Measurements from ENCODE around the gene SLC12A8.

Gene SLC12A8

DNA sequence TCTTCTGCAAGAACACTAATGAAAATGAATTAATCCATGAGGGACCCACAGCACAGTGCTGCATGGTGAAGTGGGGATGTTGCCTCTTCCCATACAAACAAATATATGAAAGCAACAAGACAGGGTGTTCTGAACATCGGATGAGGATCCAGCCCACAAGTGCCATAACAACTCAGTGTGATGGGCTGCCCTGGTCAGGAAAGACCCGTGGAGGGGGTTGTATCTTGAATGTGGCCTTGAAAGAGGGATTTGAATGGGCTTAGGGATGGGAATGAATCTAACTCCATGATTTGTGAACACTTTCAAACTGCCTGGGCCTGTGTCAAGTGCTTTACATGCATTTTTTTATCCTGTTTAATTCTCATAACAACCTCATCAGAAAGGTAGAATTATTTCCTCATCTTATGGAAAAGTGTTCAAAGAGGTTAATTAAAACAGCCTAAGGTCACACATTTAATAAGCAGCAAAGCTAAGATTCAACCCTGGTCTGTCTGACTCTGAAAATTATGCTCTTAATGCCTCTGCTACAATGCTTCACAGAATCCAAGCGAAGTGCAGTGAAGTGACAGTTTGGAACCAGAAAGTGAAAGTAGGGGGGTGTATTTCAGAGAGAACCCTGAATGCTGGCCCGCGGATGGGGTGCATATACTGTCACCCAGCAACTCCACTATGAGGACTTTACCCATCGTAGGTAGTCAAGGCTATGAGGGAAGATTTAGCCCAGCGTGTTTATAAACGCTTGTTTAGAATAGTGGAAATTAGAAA, 91.1 kb downstream of the SLC12A8 start:
- ChIA-PET CTCF (interaction anchor here (1.1 to 5.0 kb wide), 8 partner anchors 8 to 58 kb away, joined by 3 to 39 read pairs (median 6); no protein-coding TSS in a partner anchor), POLR2A (interaction anchor here (0.8 kb wide), 1 partner anchor 20 kb away, joined by 3 read pairs; no protein-coding TSS in a partner anchor)
- no peak for TF ChIP-seq CTCF (IDR thresholded peaks at IDR 0.05; ENCODE audit: control extremely low read depth, extremely low read depth, low read depth, missing control alignments)
- peak; percentile 67 for DNase-seq (ENCODE audit: extremely low spot score)

GRCh38 chr3:125120379-125121122, 92.0 kb downstream of the SLC12A8 start:
- DNase-seq (ENCODE audit: extremely low spot score): no peak
- ChIA-PET CTCF (interaction anchor here (0.6 to 5.0 kb wide), 11 partner anchors 9 to 59 kb away, joined by 3 to 39 read pairs (median 4); no protein-coding TSS in a partner anchor), POLR2A (interaction anchor here (0.8 kb wide), 1 partner anchor 21 kb away, joined by 3 read pairs; no protein-coding TSS in a partner anchor)
- TF ChIP-seq CTCF (IDR thresholded peaks at IDR 0.05; ENCODE audit: control extremely low read depth, extremely low read depth, low read depth, missing control alignments): no peak

GRCh38 chr3:125119752-125120378, 92.7 kb downstream of the SLC12A8 start:
- CTCF ChIA-PET: interaction anchor here (0.6 to 5.0 kb wide), 8 partner anchors 10 to 42 kb away, joined by 3 to 39 read pairs (median 6); no protein-coding TSS in a partner anchor
- no peak for TF ChIP-seq CTCF (IDR thresholded peaks at IDR 0.05; ENCODE audit: control extremely low read depth, extremely low read depth, low read depth, missing control alignments)
- POLR2A ChIA-PET: no interaction called here
- peak; percentile 66 for DNase-seq (ENCODE audit: extremely low spot score)

GRCh38 chr3:125118600-125118999, 93.9 kb downstream of the SLC12A8 start:
- POLR2A ChIA-PET: no interaction called here
- CTCF ChIA-PET: interaction anchor here (2.5 to 5.0 kb wide), 2 partner anchors 10 to 28 kb away, joined by 10 to 39 read pairs; no protein-coding TSS in a partner anchor
- TF ChIP-seq CTCF (IDR thresholded peaks at IDR 0.05; ENCODE audit: control extremely low read depth, extremely low read depth, low read depth, missing control alignments): no peak
- no peak for DNase-seq (ENCODE audit: extremely low spot score)

- POLR2A ChIA-PET: no interaction called here
- DNase-seq (ENCODE audit: extremely low spot score): no peak
- CTCF ChIA-PET: interaction anchor here (1.8 to 5.0 kb wide), 2 partner anchors 9 to 19 kb away, joined by 7 to 39 read pairs; no protein-coding TSS in a partner anchor
- no peak for TF ChIP-seq CTCF (IDR thresholded peaks at IDR 0.05; ENCODE audit: control extremely low read depth, extremely low read depth, low read depth, missing control alignments)
Observed at GRCh38 chr3:125117631-125118191, 94.8 kb downstream of the SLC12A8 start.
